NT2/D1 (cell line): ENCODE results near the gene CELF4.

Experiments used
- DNase-seq: peaks from one replicate; pipeline ENCODE4 v3.0.0-alpha.2; 2011; ENCODE audit warnings: low read depth, low spot score
- H3K27me3 ChIP-seq: 2 replicates; pipeline ENCODE4 v1.6.0; 2011; ENCODE audit warnings: mild to moderate bottlenecking; ENCODE audit not compliant: insufficient read length, insufficient read depth
- H3K36me3 ChIP-seq: 2 replicates; pipeline ENCODE4 v1.6.1; 2011; ENCODE audit warnings: mild to moderate bottlenecking, low read length, mixed read lengths; ENCODE audit not compliant: insufficient read depth, insufficient read length
- H3K4me1 ChIP-seq: 2 replicates; pipeline ENCODE4 v1.5.1; 2011; ENCODE audit not compliant: insufficient read depth, insufficient read length
- H3K4me3 ChIP-seq: 2 replicates; pipeline ENCODE4 v1.5.1; 2011; ENCODE audit warnings: low read depth; ENCODE audit not compliant: insufficient read length
- H3K9ac ChIP-seq: 2 replicates; pipeline ENCODE4 v1.6.0; 2011; ENCODE audit warnings: low read depth; ENCODE audit not compliant: insufficient read length
- H3K9me3 ChIP-seq: 2 replicates; pipeline ENCODE4 v1.5.1; 2011; ENCODE audit warnings: mild to moderate bottlenecking, low read length; ENCODE audit not compliant: insufficient read depth
- SUZ12 ChIP-seq: IDR thresholded peaks from 2 replicates; pipeline ENCODE4 v1.6.1; 2011; ENCODE audit not compliant: insufficient read length, insufficient read depth; ENCODE audit errors: extremely low read depth
- YY1 ChIP-seq: IDR thresholded peaks from 2 replicates; pipeline ENCODE4 v1.6.1; 2011; ENCODE audit not compliant: insufficient read length, insufficient read depth
- ZNF274 ChIP-seq: IDR thresholded peaks from 2 replicates; pipeline ENCODE4 v1.6.1; 2011; ENCODE audit warnings: mild to moderate bottlenecking, low read depth, low read length

Gene CELF4

GRCh38 chr18:37259711-37260110 is 305.9 kb downstream of the CELF4 start:
- no peak for DNase-seq
- TF ChIP-seq ZNF274 (no peak), SUZ12 (no peak), YY1 (no peak)
- no peak overlapping the region for H3K4me3 ChIP-seq
- peaks cover 31% of the 10 kb centered on the region for H3K27me3 ChIP-seq
- no peaks in the 10 kb centered on the region for H3K9me3 ChIP-seq
- H3K9ac ChIP-seq: no peak overlapping the region
- no peaks in the 10 kb centered on the region for H3K36me3 ChIP-seq
- no peaks in the 10 kb centered on the region for H3K4me1 ChIP-seq

- no peak for DNase-seq
- TF ChIP-seq ZNF274 (no peak), SUZ12 (no peak), YY1 (no peak)
- no peaks in the 10 kb centered on the region for H3K36me3 ChIP-seq
- no peaks in the 10 kb centered on the region for H3K4me1 ChIP-seq
- no peak overlapping the region for H3K9ac ChIP-seq
- H3K9me3 ChIP-seq: no peaks in the 10 kb centered on the region
- peaks cover 37% of the 10 kb centered on the region for H3K27me3 ChIP-seq
- no peak overlapping the region for H3K4me3 ChIP-seq
Measured at GRCh38 chr18:37258819-37259218, 306.8 kb downstream of the CELF4 start.

GRCh38 chr18:37258131-37258530 is 307.5 kb downstream of the CELF4 start:
- no peak for TF ChIP-seq SUZ12
- no peak for TF ChIP-seq YY1
- no peak for TF ChIP-seq ZNF274
- H3K36me3 ChIP-seq: no peaks in the 10 kb centered on the region
- peaks cover 2% of the 10 kb centered on the region for H3K4me1 ChIP-seq
- H3K27me3 ChIP-seq: peaks cover 41% of the 10 kb centered on the region
- H3K9me3 ChIP-seq: no peaks in the 10 kb centered on the region
- H3K9ac ChIP-seq: no peak overlapping the region
- DNase-seq: no peak
- no peak overlapping the region for H3K4me3 ChIP-seq

GRCh38 chr18:37254973-37255372 is 310.6 kb downstream of the CELF4 start:
- DNase-seq: no peak
- no peak for TF ChIP-seq ZNF274
- TF ChIP-seq SUZ12: no peak
- TF ChIP-seq YY1: no peak
- Histone ChIP-seq H3K36me3 (no peaks in the 10 kb centered on the region), H3K9ac (no peak overlapping the region), H3K4me1 (peaks cover 2% of the 10 kb centered on the region), H3K4me3 (no peak overlapping the region), H3K27me3 (peaks cover 63% of the 10 kb centered on the region), H3K9me3 (no peaks in the 10 kb centered on the region)

- no peaks in the 10 kb centered on the region for H3K36me3 ChIP-seq
- TF ChIP-seq YY1 (no peak), SUZ12 (peak; percentile 33)
- H3K4me1 ChIP-seq: peaks cover 2% of the 10 kb centered on the region
- peak overlapping the region; percentile 70 for H3K9ac ChIP-seq
- peaks cover 63% of the 10 kb centered on the region for H3K27me3 ChIP-seq
- DNase-seq: no peak
- no peaks in the 10 kb centered on the region for H3K9me3 ChIP-seq
- H3K4me3 ChIP-seq: peak overlapping the region; percentile 26
Measured at GRCh38 chr18:37254236-37254754, 311.3 kb downstream of the CELF4 start.

- H3K4me3 ChIP-seq: peak overlapping the region; percentile 42
- peaks cover 63% of the 10 kb centered on the region for H3K27me3 ChIP-seq
- no peak for DNase-seq
- no peaks in the 10 kb centered on the region for H3K36me3 ChIP-seq
- TF ChIP-seq ZNF274 (no peak), YY1 (no peak), SUZ12 (no peak)
- no peaks in the 10 kb centered on the region for H3K9me3 ChIP-seq
- H3K4me1 ChIP-seq: peaks cover 2% of the 10 kb centered on the region
- no peak overlapping the region for H3K9ac ChIP-seq
Measured at GRCh38 chr18:37253394-37254235, 312.0 kb downstream of the CELF4 start.

GRCh38 chr18:37252854-37253393 is 312.7 kb downstream of the CELF4 start:
- no peaks in the 10 kb centered on the region for H3K36me3 ChIP-seq
- peaks cover 5% of the 10 kb centered on the region for H3K4me1 ChIP-seq
- no peak overlapping the region for H3K9ac ChIP-seq
- peaks cover 63% of the 10 kb centered on the region for H3K27me3 ChIP-seq
- DNase-seq: no peak
- TF ChIP-seq ZNF274 (no peak), YY1 (no peak), SUZ12 (no peak)
- peak overlapping the region; percentile 42 for H3K4me3 ChIP-seq
- H3K9me3 ChIP-seq: no peaks in the 10 kb centered on the region
